C4-2B (cell line): ENCODE data around the gene NDUFB2.
"Not testable (repeated sequence)": the region's sequence is repeated elsewhere in the genome, so short reads cannot be mapped to it uniquely, and the experiment has no call there.

Source experiments
- H3K27ac ChIP-seq: fragments of 450-650 bp; 2 replicates; pipeline ENCODE4 v1.5.1; 2017
- ZFX ChIP-seq: fragments of 450-650 bp; IDR thresholded peaks from 2 replicates; pipeline ENCODE4 v1.6.1; 2017
- TF ChIP-seq, protein P1 (sequence below): fragments of 450-650 bp; conservative IDR thresholded peaks from 2 replicates; pipeline ENCODE4 v1.5.1; 2017; ENCODE audit warnings: mild to moderate bottlenecking

Gene NDUFB2

DNA sequence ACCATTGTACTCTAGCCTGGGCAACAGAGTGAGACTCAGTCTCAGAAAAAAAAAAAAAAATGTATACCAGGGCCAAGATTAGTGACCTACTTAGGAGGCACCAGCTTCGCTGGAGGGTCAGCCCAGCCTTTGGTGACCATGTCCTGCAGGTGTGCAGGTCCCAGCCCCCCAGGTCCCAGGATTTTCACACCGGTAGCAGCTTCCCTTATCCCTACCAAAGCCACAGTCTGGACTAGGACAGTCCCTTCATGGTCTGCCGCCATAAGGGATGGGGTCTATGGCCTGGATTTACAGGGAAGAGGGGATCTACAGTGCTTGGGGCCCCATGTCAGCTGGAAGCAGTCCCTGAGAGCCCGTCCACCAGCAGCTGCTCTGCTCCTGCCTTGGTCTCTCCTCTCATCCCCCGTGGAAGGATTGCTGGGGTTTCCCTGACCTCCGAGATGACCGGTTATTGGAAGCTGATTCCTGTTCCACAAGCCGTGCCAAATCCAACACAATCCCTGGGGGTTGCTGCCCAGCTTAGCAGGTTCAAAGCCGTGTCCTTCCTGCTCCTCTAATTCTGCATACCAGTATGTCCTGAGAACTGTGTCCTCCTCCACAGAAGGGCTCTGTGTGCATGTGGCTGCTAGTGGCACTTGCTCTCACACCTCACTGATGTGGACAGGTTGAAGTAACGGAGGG, 11.0 kb upstream of the NDUFB2 start:
- TF ChIP-seq ZFX = no peak
- TF ChIP-seq, protein P1, sequence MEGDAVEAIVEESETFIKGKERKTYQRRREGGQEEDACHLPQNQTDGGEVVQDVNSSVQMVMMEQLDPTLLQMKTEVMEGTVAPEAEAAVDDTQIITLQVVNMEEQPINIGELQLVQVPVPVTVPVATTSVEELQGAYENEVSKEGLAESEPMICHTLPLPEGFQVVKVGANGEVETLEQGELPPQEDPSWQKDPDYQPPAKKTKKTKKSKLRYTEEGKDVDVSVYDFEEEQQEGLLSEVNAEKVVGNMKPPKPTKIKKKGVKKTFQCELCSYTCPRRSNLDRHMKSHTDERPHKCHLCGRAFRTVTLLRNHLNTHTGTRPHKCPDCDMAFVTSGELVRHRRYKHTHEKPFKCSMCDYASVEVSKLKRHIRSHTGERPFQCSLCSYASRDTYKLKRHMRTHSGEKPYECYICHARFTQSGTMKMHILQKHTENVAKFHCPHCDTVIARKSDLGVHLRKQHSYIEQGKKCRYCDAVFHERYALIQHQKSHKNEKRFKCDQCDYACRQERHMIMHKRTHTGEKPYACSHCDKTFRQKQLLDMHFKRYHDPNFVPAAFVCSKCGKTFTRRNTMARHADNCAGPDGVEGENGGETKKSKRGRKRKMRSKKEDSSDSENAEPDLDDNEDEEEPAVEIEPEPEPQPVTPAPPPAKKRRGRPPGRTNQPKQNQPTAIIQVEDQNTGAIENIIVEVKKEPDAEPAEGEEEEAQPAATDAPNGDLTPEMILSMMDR = no peak
- no peak overlapping the region for H3K27ac ChIP-seq

GRCh38 chr7:140686921-140687320, 9.6 kb upstream of the NDUFB2 start:
- TF ChIP-seq ZFX = no peak
- TF ChIP-seq, protein P1 = no peak
- H3K27ac ChIP-seq = no peak overlapping the region

GRCh38 chr7:140688341-140688740, 8.2 kb upstream of the NDUFB2 start:
- TF ChIP-seq ZFX = no peak
- TF ChIP-seq, protein P1 = no peak
- H3K27ac ChIP-seq = no peak overlapping the region

- TF ChIP-seq ZFX = no peak
- TF ChIP-seq, protein P1 = no peak
- no peak overlapping the region for H3K27ac ChIP-seq
Observed at GRCh38 chr7:140689199-140690152, 7.0 kb upstream of the NDUFB2 start.

DNA sequence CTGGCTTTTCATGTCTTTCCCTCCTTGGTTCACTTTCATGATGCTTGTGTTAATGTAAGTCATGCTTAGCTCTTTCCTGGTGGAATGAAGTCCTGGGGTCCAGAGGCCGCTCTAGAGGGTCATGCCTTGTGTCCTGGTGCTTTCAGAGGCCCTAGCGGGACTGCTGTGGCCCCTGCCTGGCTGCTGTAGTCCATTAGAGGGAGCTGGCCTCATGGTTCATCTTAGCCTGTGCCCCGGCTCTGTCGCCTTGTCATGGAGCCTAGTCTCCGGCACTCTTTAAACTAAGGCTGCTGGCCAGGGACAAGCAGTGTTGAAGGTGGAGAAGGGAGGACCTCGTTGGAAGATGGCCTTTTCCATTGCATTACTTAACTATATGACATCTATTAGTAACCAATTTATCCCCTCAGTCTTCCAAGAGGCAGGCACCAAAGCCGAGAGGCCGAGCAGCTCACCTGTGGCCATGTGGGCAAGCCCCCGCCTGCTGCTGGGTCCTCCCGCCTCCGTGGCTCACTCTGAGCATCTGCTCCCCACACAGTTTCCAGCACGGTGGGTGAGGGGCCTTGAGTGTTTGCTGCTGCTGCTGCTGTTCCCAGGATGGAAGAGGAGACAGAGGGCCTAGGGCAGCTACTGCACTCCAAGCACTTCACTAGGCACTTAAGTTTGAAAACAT, 5.0 kb upstream of the NDUFB2 start:
- no peak overlapping the region for H3K27ac ChIP-seq
- TF ChIP-seq ZFX = no peak
- TF ChIP-seq, protein P1 = no peak

GRCh38 chr7:140693849-140694248, 2.7 kb upstream of the NDUFB2 start:
- H3K27ac ChIP-seq = not testable (repeated sequence)

GRCh38 chr7:140694592-140694991, 1.9 kb upstream of the NDUFB2 start:
- no peak overlapping the region for H3K27ac ChIP-seq
- TF ChIP-seq, protein P1 = no peak
- no peak for TF ChIP-seq ZFX
